Breast epithelium (tissue), 3 donors: ENCODE results near the gene JAG1.

Experiments
- CTCF ChIP-seq, 3 donors: fragments of 450-650 bp; IDR thresholded peaks; one replicate each; pipeline ENCODE4 v1.5.1; 2016 to 2017; ENCODE audit warnings: antibody characterized with exemption in 3 of 3, mild to moderate bottlenecking in 3 of 3, moderate library complexity in 3 of 3
- POLR2A ChIP-seq: fragments of 450-650 bp; IDR thresholded peaks from one replicate; pipeline ENCODE4 v1.6.1; 2016; ENCODE audit warnings: antibody characterized with exemption, mild to moderate bottlenecking, moderate library complexity
- POLR2AphosphoS5 ChIP-seq, 3 donors: sonication (generic); formaldehyde crosslinking; IDR thresholded peaks; one replicate each; pipeline ENCODE4 v1.6.1; 2017; ENCODE audit warnings: antibody characterized with exemption in 3 of 3

GRCh38 chr20:10707791-10708190 lies 34.0 kb upstream of the JAG1 start:
- TF ChIP-seq POLR2AphosphoS5 (IDR thresholded peaks at IDR 0.05) (no peak), CTCF (IDR thresholded peaks at IDR 0.05) (no peak), POLR2A (no peak)
